Caco-2 (cell line): ENCODE results near the gene NPSR1. TPM values are rescaled to one million over a fixed set of nuclear protein-coding genes. Genes with fewer than 3 reads are reported as not detected.

Source experiments
- BruUV-seq: library from RNA; stranded (reverse); fragments of 400-500 nt; replicated peaks from 2 replicates; lab custom pipeline; 2021; lab: Mats Ljungman, UMichigan
- CTCF ChIA-PET: fragments of 300-600 bp; sonication (Branson Sonifier 250); formaldehyde crosslinking; loops from one replicate; lab custom pipeline; 2022; ENCODE audit warnings: antibody characterized with exemption; lab: Charles Lee
- POLR2A ChIA-PET: fragments of 300-600 bp; sonication (Branson Sonifier 250); formaldehyde crosslinking; loops from one replicate; lab custom pipeline; 2022; ENCODE audit warnings: antibody characterized with exemption; lab: Charles Lee
- DNase-seq, 2 experiments: peaks; one replicate each; pipeline versions ENCODE4 v3.0.0 to v3.0.0-alpha.2; 2020 to 2022
- H3K27me3 ChIP-seq: replicated peaks from 2 replicates; pipeline ENCODE4 v1.6.0; 2011; ENCODE audit warnings: low read length; ENCODE audit not compliant: control insufficient read depth, insufficient read depth
- H3K36me3 ChIP-seq: 2 replicates; pipeline ENCODE4 v1.5.1; 2011; ENCODE audit warnings: low read length; ENCODE audit not compliant: control insufficient read depth, insufficient read depth
- H3K4me1 ChIP-seq: fragments of 250-450 bp; sonication (Bioruptor Pico); 2 replicates; pipeline ENCODE4 v1.5.1; 2020; ENCODE audit warnings: mild to moderate bottlenecking
- H3K4me3 ChIP-seq: 2 replicates; pipeline ENCODE4 v1.5.1; 2011; ENCODE audit warnings: low read depth, mild to moderate bottlenecking, control low read depth, low read length
- H3K9me3 ChIP-seq: fragments of 250-450 bp; sonication (Bioruptor Pico); 2 replicates; pipeline ENCODE4 v1.5.1; 2020; ENCODE audit warnings: mild to moderate bottlenecking, moderate library complexity
- H3K27ac Mint-ChIP-seq: one replicate; pipeline ENCODE4 v1.8.0; 2022; ENCODE audit warnings: mixed read lengths; ENCODE audit not compliant: unreplicated experiment
- H3K27me3 Mint-ChIP-seq: one replicate; pipeline ENCODE4 v1.8.0; 2022; ENCODE audit warnings: mixed read lengths; ENCODE audit not compliant: insufficient read depth, unreplicated experiment
- H3K36me3 Mint-ChIP-seq: one replicate; pipeline ENCODE4 v1.8.0; 2022; ENCODE audit warnings: mild to moderate bottlenecking, mixed read lengths; ENCODE audit not compliant: insufficient read depth, unreplicated experiment
- H3K4me1 Mint-ChIP-seq: one replicate; pipeline ENCODE4 v1.8.0; 2022; ENCODE audit warnings: low read depth, mixed read lengths; ENCODE audit not compliant: unreplicated experiment
- H3K4me3 Mint-ChIP-seq: one replicate; pipeline ENCODE4 v1.8.0; 2022; ENCODE audit warnings: mild to moderate bottlenecking, moderate library complexity, mixed read lengths; ENCODE audit not compliant: unreplicated experiment
- H3K9me3 Mint-ChIP-seq: one replicate; pipeline ENCODE4 v1.8.0; 2022; ENCODE audit warnings: mixed read lengths; ENCODE audit not compliant: unreplicated experiment
- intact Hi-C: fragments of 100-400 bp; cut with micrococcal nuclease; formaldehyde crosslinking; loops from one replicate; pipeline ENCODE4 v1.10.0; 2022; ENCODE audit not compliant: unreplicated experiment
- total RNA-seq: library from RNA; stranded (reverse); gene quantifications from 2 replicates; pipeline ENCODE4 v1.2.3, GENCODE V29; 2022
- TF ChIP-seq, protein P1 (sequence below), 2 experiments: fragments of 200-600 bp in 1 of 2; IDR thresholded peaks; 1 replicate in 1 of 2; 2 replicates in 1 of 2; pipeline versions ENCODE4 v1.5.1 to v1.8.0; 2011 to 2022; ENCODE audit warnings: antibody characterized with exemption in 1 of 2, control low read depth in 1 of 2, inconsistent platforms in 1 of 2, low read depth in 1 of 2, low read length in 1 of 2, mild to moderate bottlenecking in 1 of 2, moderate library complexity in 1 of 2; ENCODE audit not compliant: insufficient read depth in 1 of 2, severe bottlenecking in 1 of 2, unreplicated experiment in 1 of 2

The NPSR1 gene
- total RNA-seq, 1 experiment from 2014 or later: not detected

DNA sequence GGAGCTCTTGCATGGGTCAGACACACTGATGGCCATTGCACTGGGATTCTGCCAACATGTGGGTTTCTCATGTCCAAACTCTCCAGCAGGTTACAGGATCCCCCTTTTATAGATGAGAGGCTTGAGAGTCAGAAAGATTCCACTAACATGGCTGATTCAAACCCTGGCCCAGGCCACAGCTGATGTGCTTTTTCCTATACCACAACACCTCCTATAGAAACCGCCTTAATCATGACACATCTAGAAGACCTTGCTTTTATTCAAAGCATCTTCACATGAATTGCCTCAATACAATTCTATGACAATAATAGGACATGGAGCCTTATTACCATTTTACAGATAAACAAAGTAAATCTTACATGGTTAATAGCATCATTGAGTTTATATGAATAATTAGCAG lies 190.7 kb downstream of the NPSR1 start:
- DNase-seq: no peak
- Mint-ChIP-seq H3K36me3 (no peaks in the 10 kb centered on the region), H3K4me3 (no peak overlapping the region), H3K27ac (no peak overlapping the region), H3K4me1 (peaks cover 7% of the 10 kb centered on the region), H3K9me3 (no peaks in the 10 kb centered on the region), H3K27me3 (no peaks in the 10 kb centered on the region)
- intact Hi-C loops: no loop called here
- Histone ChIP-seq H3K4me3 (no peak overlapping the region), H3K4me1 (no peaks in the 10 kb centered on the region), H3K36me3 (no peaks in the 10 kb centered on the region), H3K27me3 (no peaks in the 10 kb centered on the region), H3K9me3 (no peaks in the 10 kb centered on the region)
- CTCF ChIA-PET: no interaction called here
- no TSS peak for BruUV-seq
- POLR2A ChIA-PET: no interaction called here
- TF ChIP-seq, protein P1, sequence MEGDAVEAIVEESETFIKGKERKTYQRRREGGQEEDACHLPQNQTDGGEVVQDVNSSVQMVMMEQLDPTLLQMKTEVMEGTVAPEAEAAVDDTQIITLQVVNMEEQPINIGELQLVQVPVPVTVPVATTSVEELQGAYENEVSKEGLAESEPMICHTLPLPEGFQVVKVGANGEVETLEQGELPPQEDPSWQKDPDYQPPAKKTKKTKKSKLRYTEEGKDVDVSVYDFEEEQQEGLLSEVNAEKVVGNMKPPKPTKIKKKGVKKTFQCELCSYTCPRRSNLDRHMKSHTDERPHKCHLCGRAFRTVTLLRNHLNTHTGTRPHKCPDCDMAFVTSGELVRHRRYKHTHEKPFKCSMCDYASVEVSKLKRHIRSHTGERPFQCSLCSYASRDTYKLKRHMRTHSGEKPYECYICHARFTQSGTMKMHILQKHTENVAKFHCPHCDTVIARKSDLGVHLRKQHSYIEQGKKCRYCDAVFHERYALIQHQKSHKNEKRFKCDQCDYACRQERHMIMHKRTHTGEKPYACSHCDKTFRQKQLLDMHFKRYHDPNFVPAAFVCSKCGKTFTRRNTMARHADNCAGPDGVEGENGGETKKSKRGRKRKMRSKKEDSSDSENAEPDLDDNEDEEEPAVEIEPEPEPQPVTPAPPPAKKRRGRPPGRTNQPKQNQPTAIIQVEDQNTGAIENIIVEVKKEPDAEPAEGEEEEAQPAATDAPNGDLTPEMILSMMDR (IDR thresholded peaks at IDR 0.05; ENCODE audit: insufficient read depth in 1 of 2, low read depth in 1 of 2, low read length in 1 of 2, severe bottlenecking in 1 of 2, unreplicated experiment in 1 of 2): no peak

GRCh38 chr7:34849163-34849960 lies 191.3 kb downstream of the NPSR1 start:
- Mint-ChIP-seq H3K4me3 (no peak overlapping the region), H3K27ac (no peak overlapping the region), H3K4me1 (peaks cover 7% of the 10 kb centered on the region), H3K9me3 (no peaks in the 10 kb centered on the region), H3K36me3 (no peaks in the 10 kb centered on the region), H3K27me3 (no peaks in the 10 kb centered on the region)
- ChIA-PET CTCF (no interaction called here), POLR2A (no interaction called here)
- Histone ChIP-seq H3K4me1 (no peaks in the 10 kb centered on the region), H3K36me3 (no peaks in the 10 kb centered on the region), H3K4me3 (no peak overlapping the region), H3K9me3 (no peaks in the 10 kb centered on the region), H3K27me3 (no peaks in the 10 kb centered on the region)
- BruUV-seq: no TSS peak
- intact Hi-C loops: no loop called here
- TF ChIP-seq, protein P1 (IDR thresholded peaks at IDR 0.05; ENCODE audit: insufficient read depth in 1 of 2, low read depth in 1 of 2, low read length in 1 of 2, severe bottlenecking in 1 of 2, unreplicated experiment in 1 of 2): no peak
- DNase-seq: no peak

DNA sequence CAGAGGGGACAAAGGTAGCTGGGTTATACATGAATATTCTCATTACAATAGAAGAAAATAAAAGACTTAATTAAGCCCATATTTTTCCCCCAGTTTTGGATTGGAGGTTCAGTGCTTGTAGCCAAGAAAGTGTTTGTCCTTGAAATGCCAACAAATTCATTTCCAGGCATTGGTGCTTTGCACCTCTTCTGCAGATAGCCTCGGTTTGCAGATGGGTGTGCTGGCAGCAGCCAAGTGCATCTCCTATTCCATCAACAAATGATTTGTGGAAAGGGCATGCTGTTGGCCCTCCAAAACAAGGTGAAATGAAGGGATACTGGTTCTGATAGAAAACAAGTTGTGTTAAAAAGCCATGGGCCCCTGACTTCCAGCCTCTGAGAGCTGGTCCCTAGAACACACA lies 192.0 kb downstream of the NPSR1 start:
- POLR2A ChIA-PET: no interaction called here
- CTCF ChIA-PET: no interaction called here
- no peak overlapping the region for H3K4me3 ChIP-seq

More for the DNA sequence above, 192.0 kb downstream of the NPSR1 start:
- Histone ChIP-seq H3K4me1 (no peaks in the 10 kb centered on the region), H3K36me3 (no peaks in the 10 kb centered on the region), H3K9me3 (no peaks in the 10 kb centered on the region), H3K27me3 (no peaks in the 10 kb centered on the region)
- TF ChIP-seq, protein P1 (IDR thresholded peaks at IDR 0.05; ENCODE audit: insufficient read depth in 1 of 2, low read depth in 1 of 2, low read length in 1 of 2, severe bottlenecking in 1 of 2, unreplicated experiment in 1 of 2): no peak
- no peaks in the 10 kb centered on the region for H3K36me3 Mint-ChIP-seq
- intact Hi-C loops: no loop called here
- H3K4me1 Mint-ChIP-seq: peaks cover 7% of the 10 kb centered on the region
- no peak overlapping the region for H3K4me3 Mint-ChIP-seq
- BruUV-seq: no TSS peak
- no peaks in the 10 kb centered on the region for H3K27me3 Mint-ChIP-seq
- DNase-seq: no peak
- H3K27ac Mint-ChIP-seq: no peak overlapping the region
- H3K9me3 Mint-ChIP-seq: no peaks in the 10 kb centered on the region
